Mesendoderm (in vitro differentiated cells): Measurements from ENCODE around the gene PSMD11.

Experiments used
- DNase-seq: peaks from one replicate; pipeline ENCODE4 v3.0.0; 2013
- H2AK5ac ChIP-seq: 2 replicates; pipeline ENCODE4 v1.6.1; 2013; ENCODE audit warnings: low read length, inconsistent platforms
- H2BK120ac ChIP-seq: 2 replicates; pipeline ENCODE4 v1.6.1; 2013; ENCODE audit warnings: low read depth, mild to moderate bottlenecking, low read length, moderate library complexity, mixed read lengths
- H2BK15ac ChIP-seq: replicated peaks from 2 replicates; pipeline ENCODE4 v1.6.1; 2013; ENCODE audit warnings: low read depth, mild to moderate bottlenecking, moderate library complexity
- H2BK5ac ChIP-seq: 2 replicates; pipeline ENCODE4 v1.6.1; 2013; ENCODE audit warnings: low read length, inconsistent platforms
- H3K18ac ChIP-seq: 2 replicates; pipeline ENCODE4 v1.6.1; 2013; ENCODE audit warnings: mild to moderate bottlenecking, low read length, mixed read lengths
- H3K23ac ChIP-seq: one replicate; pipeline ENCODE4 v1.6.1; 2013; ENCODE audit warnings: low read length
- H3K27ac ChIP-seq: 2 replicates; pipeline ENCODE4 v1.5.1; 2013; ENCODE audit warnings: low read depth, mild to moderate bottlenecking, inconsistent platforms, low read length, moderate library complexity
- H3K27me3 ChIP-seq: 2 replicates; pipeline ENCODE4 v1.6.1; 2013; ENCODE audit warnings: low read length, control low read depth, mild to moderate bottlenecking, inconsistent platforms; ENCODE audit not compliant: insufficient read depth, poor library complexity
- H3K36me3 ChIP-seq: 2 replicates; pipeline ENCODE4 v1.6.1; 2013; ENCODE audit warnings: low read length, inconsistent platforms; ENCODE audit not compliant: control insufficient read depth, insufficient read depth
- H3K4ac ChIP-seq: one replicate; pipeline ENCODE4 v1.6.1; 2013; ENCODE audit warnings: low read depth, mild to moderate bottlenecking, low read length, moderate library complexity
- H3K4me1 ChIP-seq: 2 replicates; pipeline ENCODE4 v1.6.1; 2013; ENCODE audit warnings: low read depth, low read length, inconsistent platforms; ENCODE audit not compliant: control insufficient read depth
- H3K4me2 ChIP-seq: 2 replicates; pipeline ENCODE4 v1.6.1; 2013; ENCODE audit warnings: low read length
- H3K4me3 ChIP-seq: 2 replicates; pipeline ENCODE4 v1.5.1; 2013; ENCODE audit warnings: mild to moderate bottlenecking, low read length
- H3K56ac ChIP-seq: one replicate; pipeline ENCODE4 v1.6.1; 2013; ENCODE audit warnings: low read length
- H3K79me1 ChIP-seq: 2 replicates; pipeline ENCODE4 v1.6.1; 2013; ENCODE audit warnings: low read length, inconsistent platforms
- H3K79me2 ChIP-seq: 2 replicates; pipeline ENCODE4 v1.6.1; 2013; ENCODE audit warnings: mild to moderate bottlenecking, low read length; ENCODE audit not compliant: control insufficient read depth, insufficient read depth
- H3K9ac ChIP-seq: 2 replicates; pipeline ENCODE4 v1.6.1; 2013; ENCODE audit warnings: low read length, inconsistent platforms
- H4K5ac ChIP-seq: one replicate; pipeline ENCODE4 v1.6.1; 2013; ENCODE audit warnings: low read length
- H4K8ac ChIP-seq: one replicate; pipeline ENCODE4 v1.6.1; 2013; ENCODE audit warnings: low read depth, mild to moderate bottlenecking, control low read depth, low read length, moderate library complexity
- WGBS: extraction: QIAGEN DNeasy Blood & Tissue Kit; methylation state at CpG from one replicate; pipeline ENCODE4 v1.1.7; 2013; ENCODE audit warnings: low lambda C conversion rate, missing lambda C conversion rate; ENCODE audit not compliant: insufficient coverage; ENCODE audit errors: extremely low coverage; 5-methylcytosine and 5-hydroxymethylcytosine counted together

Gene PSMD11

GRCh38 chr17:32512328-32512727 is 68.0 kb downstream of the PSMD11 start:
- Histone ChIP-seq H4K5ac (no peak overlapping the region), H3K18ac (no peak overlapping the region), H3K79me1 (no peaks in the 10 kb centered on the region), H2AK5ac (no peak overlapping the region), H3K4me1 (peaks cover 4% of the 10 kb centered on the region), H3K36me3 (no peaks in the 10 kb centered on the region), H2BK15ac (no peak overlapping the region), H3K79me2 (no peaks in the 10 kb centered on the region), H3K23ac (no peak overlapping the region), H3K4me3 (no peak overlapping the region), H3K27me3 (no peaks in the 10 kb centered on the region), H2BK120ac (no peak overlapping the region), H2BK5ac (no peak overlapping the region), H3K27ac (no peak overlapping the region), H3K9ac (no peak overlapping the region), H4K8ac (no peak overlapping the region), H3K4me2 (no peak overlapping the region), H3K4ac (no peak overlapping the region), H3K56ac (no peak overlapping the region)
- DNase-seq: no peak
- WGBS: no CpG with 5 or more reads among the region's 2 CpGs

DNA sequence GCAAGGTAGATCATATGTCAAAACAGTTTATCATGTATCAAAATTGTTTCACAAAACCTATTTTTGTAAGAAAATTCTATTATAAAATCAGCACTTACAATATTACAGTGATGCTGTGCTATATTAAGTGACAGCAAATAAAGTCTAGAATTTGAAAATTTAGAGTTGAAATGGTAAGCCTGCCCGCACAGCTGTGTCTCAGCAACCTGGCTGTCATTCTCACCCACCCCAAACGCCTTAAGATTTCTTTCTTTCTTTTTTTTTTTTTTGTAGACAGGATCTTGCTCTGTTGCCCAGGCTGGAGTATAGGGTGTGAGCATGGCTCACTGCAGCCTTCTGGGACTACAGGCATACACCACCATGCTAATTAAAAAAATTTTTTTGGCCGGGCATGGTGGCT is 69.3 kb downstream of the PSMD11 start:
- Histone ChIP-seq H3K27ac (no peak overlapping the region), H3K4me3 (no peak overlapping the region), H4K5ac (no peak overlapping the region), H2BK15ac (no peak overlapping the region), H3K36me3 (no peaks in the 10 kb centered on the region), H3K79me1 (no peaks in the 10 kb centered on the region), H3K4me1 (peaks cover 6% of the 10 kb centered on the region), H3K56ac (no peak overlapping the region), H4K8ac (no peak overlapping the region), H3K23ac (no peak overlapping the region), H3K18ac (no peak overlapping the region), H2AK5ac (no peak overlapping the region), H2BK120ac (no peak overlapping the region), H3K4ac (no peak overlapping the region), H3K9ac (no peak overlapping the region), H3K27me3 (no peaks in the 10 kb centered on the region), H3K79me2 (no peaks in the 10 kb centered on the region), H3K4me2 (no peak overlapping the region), H2BK5ac (no peak overlapping the region)
- no CpG with 5 or more reads among the region's 3 CpGs for WGBS
- DNase-seq: no peak

DNA sequence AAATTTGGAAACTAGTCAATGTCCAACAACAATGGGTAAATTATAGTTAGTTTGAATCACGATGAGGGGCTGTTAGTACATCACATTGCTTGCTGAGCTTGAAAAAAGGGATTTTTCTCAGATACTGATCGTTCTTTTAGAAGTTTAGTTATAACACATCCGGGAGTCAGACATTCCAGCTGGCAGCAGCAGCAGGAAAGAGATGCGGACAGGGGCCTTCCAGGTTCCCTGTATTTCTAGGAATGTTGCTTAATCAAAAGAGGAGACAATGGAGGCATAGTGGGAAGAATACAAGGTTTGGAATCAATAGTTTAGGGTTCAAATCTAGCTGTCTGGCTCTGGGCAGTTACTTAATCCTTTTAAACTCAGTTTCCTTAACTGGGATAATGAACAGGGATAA is 70.3 kb downstream of the PSMD11 start:
- Histone ChIP-seq H3K4me3 (no peak overlapping the region), H4K8ac (no peak overlapping the region), H3K4me1 (peaks cover 6% of the 10 kb centered on the region), H2BK120ac (no peak overlapping the region), H3K36me3 (no peaks in the 10 kb centered on the region), H3K79me2 (no peaks in the 10 kb centered on the region), H3K56ac (no peak overlapping the region), H3K9ac (no peak overlapping the region), H3K27me3 (no peaks in the 10 kb centered on the region), H2BK15ac (no peak overlapping the region), H3K79me1 (no peaks in the 10 kb centered on the region), H3K18ac (no peak overlapping the region), H4K5ac (no peak overlapping the region), H3K4me2 (no peak overlapping the region), H3K4ac (no peak overlapping the region), H3K27ac (no peak overlapping the region), H2AK5ac (no peak overlapping the region), H3K23ac (no peak overlapping the region), H2BK5ac (no peak overlapping the region)
- WGBS: no CpG with 5 or more reads among the region's 4 CpGs
- no peak for DNase-seq

- H3K9ac ChIP-seq: no peak overlapping the region
- H4K8ac ChIP-seq: no peak overlapping the region
- H3K79me2 ChIP-seq: no peaks in the 10 kb centered on the region
- no peak for DNase-seq
- H2BK120ac ChIP-seq: no peak overlapping the region
- H3K4me3 ChIP-seq: no peak overlapping the region
- no peaks in the 10 kb centered on the region for H3K27me3 ChIP-seq
- H3K27ac ChIP-seq: no peak overlapping the region
- no peak overlapping the region for H2AK5ac ChIP-seq
- H3K79me1 ChIP-seq: no peaks in the 10 kb centered on the region
- H2BK15ac ChIP-seq: no peak overlapping the region
- H3K23ac ChIP-seq: no peak overlapping the region
- H2BK5ac ChIP-seq: no peak overlapping the region
- WGBS: no CpG with 5 or more reads among the region's 4 CpGs
- H3K18ac ChIP-seq: peak overlapping the region; percentile 11
- H3K56ac ChIP-seq: no peak overlapping the region
- no peak overlapping the region for H3K4ac ChIP-seq
- no peaks in the 10 kb centered on the region for H3K36me3 ChIP-seq
- H3K4me2 ChIP-seq: no peak overlapping the region
- H3K4me1 ChIP-seq: peaks cover 17% of the 10 kb centered on the region
- H4K5ac ChIP-seq: no peak overlapping the region
Observed at GRCh38 chr17:32515677-32516383, 71.5 kb downstream of the PSMD11 start.

DNA sequence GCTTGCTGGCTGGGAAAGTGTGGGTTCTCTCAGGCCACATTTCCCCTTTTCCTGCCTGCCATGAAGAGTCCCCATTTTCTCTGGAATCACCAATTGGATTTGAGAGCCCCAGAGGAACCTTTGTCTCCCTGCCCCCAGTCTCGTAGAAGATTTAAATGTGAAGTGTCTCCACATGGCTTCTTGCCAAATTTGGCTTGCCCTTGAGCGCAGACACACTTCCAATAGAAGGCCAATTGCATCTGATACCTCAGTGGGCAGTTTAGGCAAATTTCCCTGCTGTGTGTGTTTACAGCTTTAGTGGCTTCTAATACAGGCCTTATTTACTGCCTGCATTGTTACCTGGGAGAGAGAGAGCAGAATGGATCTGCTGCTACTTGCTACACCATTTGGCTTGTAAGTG is 72.1 kb downstream of the PSMD11 start:
- H3K79me1 ChIP-seq: no peaks in the 10 kb centered on the region
- no peak overlapping the region for H2AK5ac ChIP-seq
- H3K36me3 ChIP-seq: no peaks in the 10 kb centered on the region
- no peaks in the 10 kb centered on the region for H3K79me2 ChIP-seq
- no peaks in the 10 kb centered on the region for H3K27me3 ChIP-seq
- H3K18ac ChIP-seq: peak overlapping the region; percentile 11
- no peak overlapping the region for H2BK120ac ChIP-seq
- peak; percentile 46 for DNase-seq
- H3K4me2 ChIP-seq: no peak overlapping the region
- no peak overlapping the region for H2BK15ac ChIP-seq
- H4K5ac ChIP-seq: no peak overlapping the region
- H3K23ac ChIP-seq: no peak overlapping the region
- H4K8ac ChIP-seq: no peak overlapping the region
- H3K4me1 ChIP-seq: peaks cover 21% of the 10 kb centered on the region
- no peak overlapping the region for H3K56ac ChIP-seq
- no CpG with 5 or more reads among the region's 2 CpGs for WGBS
- H3K27ac ChIP-seq: no peak overlapping the region
- no peak overlapping the region for H3K9ac ChIP-seq
- H3K4ac ChIP-seq: no peak overlapping the region
- H2BK5ac ChIP-seq: no peak overlapping the region
- H3K4me3 ChIP-seq: no peak overlapping the region
